Esophagus (tissue), 2 donors: ENCODE data around the gene GTF3C5. TPM values are rescaled to one million over a fixed set of nuclear protein-coding genes. Genes with fewer than 3 reads are reported as not detected.
"Not testable (repeated sequence)": the region's sequence is repeated elsewhere in the genome, so short reads cannot be mapped to it uniquely, and the experiment has no call there.

ENCODE experiments used
- H3K27ac ChIP-seq, 2 donors: one replicate each; pipeline ENCODE4 v1.5.1; 2013; ENCODE audit warnings: low read depth in 2 of 2, mild to moderate bottlenecking in 2 of 2, inconsistent platforms in 1 of 2, low read length in 1 of 2, moderate library complexity in 1 of 2
- H3K27me3 ChIP-seq, 2 donors: one replicate each; pipeline ENCODE4 v1.6.1; 2013; ENCODE audit warnings: low read length in 2 of 2, control low read depth in 1 of 2, mild to moderate bottlenecking in 1 of 2; ENCODE audit not compliant: insufficient read depth in 2 of 2, control insufficient read depth in 1 of 2
- H3K36me3 ChIP-seq, 2 donors: one replicate each; pipeline ENCODE4 v1.6.1; 2013; ENCODE audit warnings: low read length in 1 of 2; ENCODE audit not compliant: control insufficient read depth in 2 of 2, insufficient read depth in 2 of 2
- H3K4me1 ChIP-seq, 2 donors: one replicate each; pipeline ENCODE4 v1.6.1; 2013; ENCODE audit warnings: low read length in 1 of 2; ENCODE audit not compliant: control insufficient read depth in 2 of 2, insufficient read depth in 2 of 2
- H3K4me3 ChIP-seq, 2 donors: one replicate each; pipeline ENCODE4 v1.5.1; 2013; ENCODE audit warnings: low read length in 2 of 2, mild to moderate bottlenecking in 2 of 2, low read depth in 1 of 2, moderate library complexity in 1 of 2
- H3K9me3 ChIP-seq, 2 donors: one replicate each; pipeline ENCODE4 v1.6.1; 2013; ENCODE audit warnings: mild to moderate bottlenecking in 2 of 2, low read depth in 1 of 2, low read length in 1 of 2, moderate library complexity in 1 of 2; ENCODE audit not compliant: control insufficient read depth in 2 of 2, insufficient read depth in 1 of 2
- WGBS, 2 donors: extraction: QIAGEN DNeasy Blood & Tissue Kit; methylation state at CpG; one replicate each; pipeline ENCODE4 v1.1.7; 2013; 5-methylcytosine and 5-hydroxymethylcytosine counted together
- polyA plus RNA-seq, 2 donors: library from polyadenylated mRNA; stranded (reverse); fragments of 200-250 nt; gene quantifications; one replicate each; pipeline ENCODE4 v1.2.3, GENCODE V29; 2013
- donor health status: healthy with polysubstance abuse.
- donor health status: Bipolar disorder and iron deficiency.

GTF3C5 gene
- polyA plus RNA-seq, 2 donors: 46.3 to 64.0 TPM

DNA sequence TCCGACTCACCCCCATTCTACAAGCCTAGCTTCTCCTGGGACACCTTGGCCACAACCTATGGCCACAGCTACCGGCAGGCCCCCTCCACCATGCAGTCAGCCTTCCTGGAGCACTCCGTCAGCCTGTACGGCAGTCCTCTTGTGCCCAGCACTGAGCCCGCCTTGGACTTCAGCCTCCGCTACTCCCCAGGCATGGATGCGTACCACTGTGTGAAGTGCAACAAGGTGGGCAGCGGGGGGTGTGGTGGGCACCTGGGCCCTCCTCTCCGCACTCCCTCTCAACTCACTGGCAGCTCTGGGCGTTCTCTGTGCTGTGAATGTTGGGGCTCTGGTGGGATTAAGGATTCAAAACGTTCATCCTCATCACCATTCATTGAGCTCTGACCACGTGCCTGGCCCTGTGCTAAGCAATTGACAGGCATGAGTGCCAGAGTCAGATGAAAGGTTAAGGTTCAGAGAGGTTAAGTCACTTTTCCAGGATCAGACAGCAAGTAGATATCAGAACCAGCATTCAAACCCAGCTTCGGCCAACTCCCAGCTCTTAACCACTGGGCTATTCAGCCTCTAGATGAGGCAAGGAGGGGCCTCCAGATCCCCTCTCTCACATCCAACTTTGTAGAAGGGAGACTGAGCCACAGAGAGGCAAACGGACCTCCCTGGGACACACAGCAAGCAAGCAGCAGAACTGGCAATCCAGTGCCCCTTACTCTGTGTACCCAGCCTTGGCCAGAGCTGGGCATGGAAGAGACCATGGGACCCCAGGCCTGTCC, 42.4 kb upstream of the GTF3C5 start:
- Histone ChIP-seq H3K27me3 (no peaks in the 10 kb centered on the region), H3K4me3 (no peak overlapping the region), H3K27ac (no peak overlapping the region), H3K9me3 (no peaks in the 10 kb centered on the region), H3K4me1 (peaks cover 0 to 4% of the 10 kb centered on the region in 2 donors), H3K36me3 (no peaks in the 10 kb centered on the region)
- 81 to 83% methylated on average over 14 of the region's 14 CpGs for WGBS, 2 donors

DNA sequence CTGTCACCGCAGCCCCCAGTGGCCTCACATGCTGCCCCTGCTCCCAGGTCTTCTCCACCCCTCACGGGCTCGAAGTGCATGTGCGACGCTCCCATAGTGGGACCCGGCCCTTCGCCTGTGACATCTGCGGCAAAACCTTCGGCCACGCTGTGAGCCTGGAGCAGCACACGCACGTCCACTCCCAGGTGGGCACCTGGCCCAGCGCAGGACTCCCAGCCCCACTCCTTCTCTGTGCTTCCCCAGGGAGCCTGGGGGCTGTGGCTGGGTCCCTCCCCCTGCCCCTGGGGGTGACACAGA, 41.8 kb upstream of the GTF3C5 start:
- Histone ChIP-seq H3K4me3 (no peak overlapping the region), H3K36me3 (no peaks in the 10 kb centered on the region), H3K4me1 (peaks cover 0 to 4% of the 10 kb centered on the region in 2 donors), H3K27me3 (no peaks in the 10 kb centered on the region), H3K9me3 (no peaks in the 10 kb centered on the region), H3K27ac (no peak overlapping the region)
- 89 to 90% methylated on average over 13 of the region's 13 CpGs for WGBS, 2 donors

DNA sequence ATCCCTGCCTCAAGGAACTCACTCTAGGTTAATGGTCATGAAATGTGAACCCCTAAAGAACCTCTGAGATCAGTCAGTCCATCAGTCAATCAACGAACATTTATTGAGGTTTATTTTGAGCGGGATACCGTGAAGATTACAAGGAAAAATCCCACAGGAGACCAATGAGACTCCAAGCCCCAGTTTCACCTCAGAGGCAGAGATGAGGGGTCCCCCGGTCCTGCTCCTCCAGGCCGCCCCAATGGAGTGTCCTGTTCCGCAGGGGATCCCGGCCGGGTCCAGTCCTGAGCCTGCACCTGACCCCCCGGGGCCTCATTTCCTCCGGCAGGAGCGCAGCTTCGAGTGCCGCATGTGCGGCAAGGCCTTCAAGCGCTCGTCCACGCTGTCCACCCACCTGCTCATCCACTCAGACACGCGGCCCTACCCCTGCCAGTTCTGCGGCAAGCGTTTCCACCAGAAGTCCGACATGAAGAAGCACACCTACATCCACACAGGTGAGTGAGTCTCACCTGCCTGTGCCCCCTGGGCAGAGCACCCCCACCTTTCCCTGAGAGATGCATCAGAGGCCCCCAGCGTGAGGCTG, 41.3 kb upstream of the GTF3C5 start:
- H3K4me1 ChIP-seq: peaks cover 0 to 7% of the 10 kb centered on the region in 2 donors
- no peaks in the 10 kb centered on the region for H3K36me3 ChIP-seq
- H3K4me3 ChIP-seq: no peak overlapping the region
- 81 to 83% methylated on average over 23 of the region's 23 CpGs for WGBS, 2 donors
- H3K9me3 ChIP-seq: no peaks in the 10 kb centered on the region
- H3K27me3 ChIP-seq: no peaks in the 10 kb centered on the region
- no peak overlapping the region for H3K27ac ChIP-seq

DNA sequence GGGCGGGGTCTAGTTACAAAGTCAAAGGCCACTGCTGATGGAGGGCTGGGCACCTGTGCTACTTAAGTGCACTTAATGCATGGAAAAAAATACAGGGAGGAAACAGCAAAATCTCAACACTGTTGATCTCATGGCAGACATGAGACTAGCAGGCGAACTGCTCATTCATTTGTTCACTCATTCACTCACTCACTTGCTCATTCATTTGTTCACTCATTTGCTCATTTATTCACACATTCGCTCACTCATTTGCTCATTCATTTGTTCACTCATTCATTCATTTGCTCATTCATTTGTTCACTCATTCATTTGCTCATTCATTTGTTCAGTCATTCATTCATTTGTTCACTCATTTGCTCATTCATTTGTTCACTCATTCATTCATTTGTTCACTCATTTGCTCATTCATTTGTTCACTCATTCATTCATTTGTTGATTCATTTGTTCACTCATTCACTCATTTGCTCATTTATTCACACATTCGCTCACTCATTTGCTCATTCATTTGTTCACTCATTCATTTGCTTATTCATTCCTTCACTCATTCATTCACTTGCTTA, 40.7 kb upstream of the GTF3C5 start:
- H3K4me1 ChIP-seq: peaks cover 5 to 13% of the 10 kb centered on the region in 2 donors
- not testable (repeated sequence) for H3K27me3 ChIP-seq, H3K27ac ChIP-seq, H3K4me3 ChIP-seq, H3K9me3 ChIP-seq, H3K36me3 ChIP-seq
- 69 to 71% methylated on average over 4 of the region's 4 CpGs for WGBS, 2 donors

DNA sequence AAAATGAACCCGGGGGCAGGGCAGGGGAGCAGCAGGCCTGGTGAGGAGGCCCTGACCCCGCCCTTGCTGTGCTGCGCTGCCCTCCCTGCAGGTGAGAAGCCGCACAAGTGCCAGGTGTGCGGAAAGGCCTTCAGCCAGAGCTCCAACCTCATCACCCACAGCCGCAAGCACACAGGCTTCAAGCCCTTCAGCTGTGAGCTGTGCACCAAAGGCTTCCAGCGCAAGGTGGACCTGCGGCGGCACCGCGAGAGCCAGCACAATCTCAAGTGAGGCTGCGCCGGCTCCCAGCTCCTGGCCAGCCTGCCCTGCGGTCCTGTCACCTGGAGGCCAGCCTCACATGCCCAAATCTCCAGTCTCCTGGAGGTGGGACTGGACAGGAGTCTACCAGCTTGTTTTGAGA, 40.0 kb upstream of the GTF3C5 start:
- H3K4me3 ChIP-seq: no peak overlapping the region
- WGBS, 2 donors: 88 to 96% methylated on average over 13 to 14 of the region's 14 CpGs
- H3K9me3 ChIP-seq: no peaks in the 10 kb centered on the region
- no peak overlapping the region for H3K27ac ChIP-seq
- H3K4me1 ChIP-seq: peaks cover 5 to 15% of the 10 kb centered on the region in 2 donors
- H3K27me3 ChIP-seq: no peaks in the 10 kb centered on the region
- H3K36me3 ChIP-seq: no peaks in the 10 kb centered on the region

DNA sequence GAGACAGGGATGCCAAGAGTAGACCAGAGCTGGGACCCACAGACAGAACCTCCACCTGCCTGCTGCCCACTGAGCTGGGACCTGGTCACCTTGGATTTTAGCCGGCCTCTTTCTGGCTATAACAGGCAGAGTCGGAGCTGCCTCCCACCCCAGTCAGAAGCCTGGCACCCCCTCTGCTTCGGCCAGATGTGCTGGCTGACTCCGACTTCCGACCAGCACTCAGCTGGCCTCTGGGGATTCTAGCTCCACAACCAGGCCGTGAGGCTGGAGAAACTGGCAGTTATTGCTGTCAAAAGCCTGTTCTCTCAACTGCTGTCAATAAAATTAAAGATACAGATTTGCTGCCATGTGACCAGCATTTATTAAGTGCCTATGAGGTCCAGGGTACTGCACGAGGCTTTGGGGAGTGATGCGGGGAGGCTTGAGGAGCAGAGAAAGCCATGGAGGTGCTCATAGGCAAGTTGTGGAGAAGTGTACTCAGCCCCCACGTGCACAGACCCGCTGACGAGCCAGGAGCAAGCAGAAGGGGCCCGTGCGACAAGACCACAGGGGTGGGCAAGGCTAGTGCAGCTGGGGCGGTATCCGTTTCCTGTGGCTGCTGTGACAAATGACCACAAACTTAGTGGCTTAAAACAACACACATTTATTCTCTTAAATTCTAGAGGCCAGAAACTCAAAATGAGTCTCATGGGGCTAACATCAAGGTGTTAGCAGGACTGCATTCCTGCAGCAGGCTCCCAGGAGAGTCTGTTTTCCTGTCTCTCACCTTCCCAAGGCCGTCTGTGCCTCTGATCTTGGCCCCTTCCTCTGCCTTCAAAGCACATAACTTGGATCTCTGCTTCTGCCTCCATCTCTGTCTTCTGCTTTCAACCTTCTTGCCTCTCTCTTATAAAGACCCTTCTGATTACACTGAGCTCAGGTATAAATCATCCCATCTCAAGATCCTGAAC, 39.2 kb upstream of the GTF3C5 start:
- H3K27ac ChIP-seq: no peak overlapping the region
- H3K4me1 ChIP-seq: peaks cover 5 to 13% of the 10 kb centered on the region in 2 donors
- H3K36me3 ChIP-seq: no peaks in the 10 kb centered on the region
- H3K27me3 ChIP-seq: no peaks in the 10 kb centered on the region
- WGBS, 2 donors: 52 to 56% methylated on average over 16 of the region's 16 CpGs
- H3K4me3 ChIP-seq: no peak overlapping the region
- H3K9me3 ChIP-seq: no peaks in the 10 kb centered on the region

DNA sequence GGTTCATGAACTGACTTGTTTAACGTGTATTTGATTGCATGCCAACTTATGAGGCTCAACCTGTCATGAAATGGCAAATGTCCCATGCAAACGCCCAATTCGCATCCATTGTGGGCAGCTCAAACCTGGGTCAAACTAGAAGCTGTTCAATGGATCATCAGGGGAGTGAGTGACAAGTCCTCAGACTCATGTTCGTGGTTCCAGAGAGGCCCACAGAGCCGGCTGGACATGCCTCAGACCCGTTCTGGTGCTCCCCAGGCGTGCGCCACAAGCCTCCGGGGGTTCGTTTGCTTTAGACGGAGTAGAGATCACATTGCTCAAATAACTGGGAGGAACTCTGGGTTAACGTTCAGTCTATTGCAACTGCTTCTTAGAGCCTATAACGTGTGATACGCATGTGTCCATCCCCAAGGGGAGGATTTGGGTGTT, 37.3 kb upstream of the GTF3C5 start:
- H3K36me3 ChIP-seq: no peaks in the 10 kb centered on the region
- H3K4me3 ChIP-seq: no peak overlapping the region
- peak overlapping the region; percentile 91 to 97 for H3K27ac ChIP-seq
- no peaks in the 10 kb centered on the region for H3K27me3 ChIP-seq
- WGBS, 2 donors: 34 to 44% methylated on average over 14 of the region's 14 CpGs
- no peaks in the 10 kb centered on the region for H3K9me3 ChIP-seq
- H3K4me1 ChIP-seq: peaks cover 5 to 11% of the 10 kb centered on the region in 2 donors

DNA sequence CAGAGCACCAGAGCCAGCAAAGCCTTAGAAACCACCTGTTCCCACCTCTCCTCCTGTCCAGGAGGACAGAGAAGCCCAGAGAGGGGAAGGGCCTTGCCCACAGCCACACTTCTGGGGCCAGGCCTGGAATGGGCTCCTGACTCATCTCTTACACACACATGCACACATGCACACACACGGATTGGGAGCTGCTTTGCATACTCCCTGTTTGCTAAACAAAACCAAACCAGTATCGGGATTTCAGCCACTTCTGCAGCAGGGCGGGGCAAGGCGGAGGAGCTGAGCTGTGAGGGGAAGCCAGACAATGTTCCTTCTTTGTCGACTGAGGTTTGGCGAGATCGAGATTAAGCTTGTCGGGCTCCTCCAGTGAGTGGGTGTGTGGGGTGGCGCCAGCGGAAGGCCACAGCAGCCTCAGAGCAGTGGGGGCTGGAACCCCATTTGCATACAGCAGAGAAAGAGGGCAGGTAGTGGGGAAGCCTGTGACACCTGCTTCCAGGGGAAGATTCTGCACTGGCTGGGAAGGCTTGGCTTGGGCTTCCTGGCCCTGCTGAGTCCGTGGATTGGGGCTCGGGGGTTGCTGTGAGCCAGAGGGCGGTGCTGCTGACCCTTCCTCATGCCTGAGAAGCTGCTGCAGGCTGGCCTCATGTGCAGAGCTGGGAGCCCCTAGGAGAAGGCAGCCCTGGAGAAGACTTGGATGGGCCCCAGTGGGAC, 36.2 kb upstream of the GTF3C5 start:
- WGBS, 2 donors: 23 to 24% methylated on average over 13 of the region's 13 CpGs
- H3K27ac ChIP-seq: peak overlapping the region; percentile 91 to 97
- no peak overlapping the region for H3K4me3 ChIP-seq
- H3K4me1 ChIP-seq: peaks cover 5 to 11% of the 10 kb centered on the region in 2 donors
- H3K9me3 ChIP-seq: no peaks in the 10 kb centered on the region
- H3K27me3 ChIP-seq: no peaks in the 10 kb centered on the region
- H3K36me3 ChIP-seq: no peaks in the 10 kb centered on the region

DNA sequence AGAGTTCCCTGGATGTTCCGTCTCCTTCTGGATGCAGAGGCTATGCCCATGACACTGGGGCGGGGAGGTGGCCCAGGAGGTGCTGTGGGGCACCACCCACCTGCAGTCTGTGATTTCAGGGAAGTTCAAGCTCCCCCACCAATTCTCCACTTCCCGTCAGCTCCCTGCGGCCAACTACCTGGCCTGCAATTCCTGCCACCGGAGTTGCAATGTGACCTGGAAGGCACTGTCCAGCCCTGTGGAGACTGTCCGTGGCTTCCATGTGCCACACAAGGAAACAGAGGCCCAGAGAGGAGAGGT, 35.7 kb upstream of the GTF3C5 start:
- Histone ChIP-seq H3K27me3 (no peaks in the 10 kb centered on the region), H3K4me1 (peaks cover 5 to 11% of the 10 kb centered on the region in 2 donors), H3K4me3 (no peak overlapping the region), H3K36me3 (no peaks in the 10 kb centered on the region), H3K27ac (peak overlapping the region; percentile 91 to 97), H3K9me3 (no peaks in the 10 kb centered on the region)
- WGBS, 2 donors: 81 to 84% methylated on average over 6 of the region's 6 CpGs
